Prostate gland (tissue), 2 donors: Measurements from ENCODE around the gene KCND3.

Source experiments
- CTCF ChIP-seq, 4 experiments: fragments of 200-600 bp in 2 of 4; fragments of 450-650 bp in 2 of 4; sonication (generic) in 2 of 4; IDR thresholded peaks; 1 replicate in 3 of 4; 2 replicates in 1 of 4; pipeline ENCODE4 v1.5.1; 2016 to 2019; ENCODE audit warnings: antibody characterized with exemption in 4 of 4, mild to moderate bottlenecking in 2 of 4, moderate library complexity in 2 of 4
- POLR2AphosphoS5 ChIP-seq: sonication (generic); formaldehyde crosslinking; IDR thresholded peaks from one replicate; pipeline ENCODE4 v1.6.1; 2017; ENCODE audit warnings: antibody characterized with exemption

- TF ChIP-seq CTCF (IDR thresholded peaks at IDR 0.05) (no peak), POLR2AphosphoS5 (no peak)
These were observed 221.4 kb downstream of the KCND3 start for GRCh38 chr1:111768023-111768422.
